ENCODE measurements around the gene CBX4.

The CBX4 gene

GRCh38 chr17:79806446-79806760, 32.8 kb downstream of the CBX4 start:
- H3K4me3 ChIP-seq (replicated peaks in 1 of 2; ENCODE audit: low read depth in 2 of 2, low read length in 2 of 2), result no peak overlapping the region
- DNase-seq (ENCODE audit: low read depth in 2 of 2), result no peak
- TF ChIP-seq CTCF (IDR thresholded peaks at IDR 0.05; ENCODE audit: low read depth, low read length), result no peak

GRCh38 chr17:79804856-79805696, 34.2 kb downstream of the CBX4 start:
- no peak for TF ChIP-seq CTCF (IDR thresholded peaks at IDR 0.05; ENCODE audit: low read depth, low read length)
- no peak overlapping the region for H3K4me3 ChIP-seq (replicated peaks in 1 of 2; ENCODE audit: low read depth in 2 of 2, low read length in 2 of 2)
- no peak for DNase-seq (ENCODE audit: low read depth in 2 of 2)

GRCh38 chr17:79803997-79804855, 35.0 kb downstream of the CBX4 start:
- no peak overlapping the region for H3K4me3 ChIP-seq (replicated peaks in 1 of 2; ENCODE audit: low read depth in 2 of 2, low read length in 2 of 2)
- no peak for DNase-seq (ENCODE audit: low read depth in 2 of 2)
- TF ChIP-seq CTCF (IDR thresholded peaks at IDR 0.05; ENCODE audit: low read depth, low read length), result no peak

- TF ChIP-seq CTCF (IDR thresholded peaks at IDR 0.05; ENCODE audit: low read depth, low read length), result no peak
- H3K4me3 ChIP-seq (replicated peaks in 1 of 2; ENCODE audit: low read depth in 2 of 2, low read length in 2 of 2), result no peak overlapping the region
- DNase-seq (ENCODE audit: low read depth in 2 of 2), result no peak
Observed at GRCh38 chr17:79803421-79803996, 35.7 kb downstream of the CBX4 start.

- no peak for DNase-seq (ENCODE audit: low read depth in 2 of 2)
- H3K4me3 ChIP-seq (replicated peaks in 1 of 2; ENCODE audit: low read depth in 2 of 2, low read length in 2 of 2), result no peak overlapping the region
- no peak for TF ChIP-seq CTCF (IDR thresholded peaks at IDR 0.05; ENCODE audit: low read depth, low read length)
Observed at GRCh38 chr17:79802736-79803420, 36.4 kb downstream of the CBX4 start.

GRCh38 chr17:79802039-79802735, 37.1 kb downstream of the CBX4 start:
- H3K4me3 ChIP-seq (replicated peaks in 1 of 2; ENCODE audit: low read depth in 2 of 2, low read length in 2 of 2), result no peak overlapping the region
- no peak for TF ChIP-seq CTCF (IDR thresholded peaks at IDR 0.05; ENCODE audit: low read depth, low read length)
- DNase-seq (ENCODE audit: low read depth in 2 of 2), result no peak

Data from cardiac fibroblast (primary cell).